Mesothelial cell of epicardium (in vitro differentiated cells): Measurements from ENCODE around the gene DCLK1. TPM values are rescaled to one million over a fixed set of nuclear protein-coding genes. Genes with fewer than 3 reads are reported as not detected.
A peak's percentile ranks its signal among the peaks of the same experiment; 100 is the strongest.

Source experiments
- DNase-seq, 2 experiments: peaks; one replicate each; pipeline ENCODE4 v3.0.0; 2021; ENCODE audit warnings: low spot score in 2 of 2; ENCODE audit not compliant: unreplicated experiment in 2 of 2
- H3K27ac Mint-ChIP-seq: 2 replicates; pipeline ENCODE4 v1.8.0; 2021; ENCODE audit warnings: mixed read lengths
- H3K27me3 Mint-ChIP-seq: 2 replicates; pipeline ENCODE4 v1.8.0; 2021; ENCODE audit warnings: low read depth, mixed read lengths
- H3K36me3 Mint-ChIP-seq: 2 replicates; pipeline ENCODE4 v1.8.0; 2021; ENCODE audit warnings: mixed read lengths
- H3K4me1 Mint-ChIP-seq: 2 replicates; pipeline ENCODE4 v1.8.0; 2021; ENCODE audit warnings: mixed read lengths
- H3K4me3 Mint-ChIP-seq: 2 replicates; pipeline ENCODE4 v1.8.0; 2021; ENCODE audit warnings: mild to moderate bottlenecking, moderate library complexity, mixed read lengths
- H3K9me3 Mint-ChIP-seq: 2 replicates; pipeline ENCODE4 v1.8.0; 2021; ENCODE audit warnings: mixed read lengths
- CTCF ChIP-seq: fragments of 200-600 bp; sonication (generic); IDR thresholded peaks from one replicate; pipeline ENCODE4 v1.5.0; 2021; ENCODE audit warnings: antibody characterized with exemption; ENCODE audit not compliant: unreplicated experiment
- total RNA-seq: library from RNA; stranded (reverse); gene quantifications from 3 replicates; pipeline ENCODE4 v1.2.1, GENCODE V29; 2021

The DCLK1 gene
- total RNA-seq, 1 donor from 2014 or later = 21.7 TPM

- DNase-seq = no peak
- H3K27ac Mint-ChIP-seq = peak overlapping the region; percentile 0
- TF ChIP-seq CTCF = no peak
- no peak overlapping the region for H3K4me3 Mint-ChIP-seq
- peaks cover 4% of the 10 kb centered on the region for H3K4me1 Mint-ChIP-seq
- no peaks in the 10 kb centered on the region for H3K27me3 Mint-ChIP-seq
- no peaks in the 10 kb centered on the region for H3K9me3 Mint-ChIP-seq
- H3K36me3 Mint-ChIP-seq = no peaks in the 10 kb centered on the region
Observed at GRCh38 chr13:35733827-35734226, 397.4 kb downstream of the DCLK1 start.

GRCh38 chr13:35732565-35732964, 398.6 kb downstream of the DCLK1 start:
- no peak for TF ChIP-seq CTCF
- Mint-ChIP-seq H3K27me3 (no peaks in the 10 kb centered on the region), H3K4me1 (peaks cover 4% of the 10 kb centered on the region), H3K27ac (no peak overlapping the region), H3K36me3 (no peaks in the 10 kb centered on the region), H3K4me3 (no peak overlapping the region), H3K9me3 (no peaks in the 10 kb centered on the region)
- no peak for DNase-seq

GRCh38 chr13:35731471-35731870, 399.7 kb downstream of the DCLK1 start:
- DNase-seq = no peak
- H3K27me3 Mint-ChIP-seq = no peaks in the 10 kb centered on the region
- no peak overlapping the region for H3K4me3 Mint-ChIP-seq
- peaks cover 4% of the 10 kb centered on the region for H3K4me1 Mint-ChIP-seq
- no peak for TF ChIP-seq CTCF
- no peaks in the 10 kb centered on the region for H3K36me3 Mint-ChIP-seq
- H3K9me3 Mint-ChIP-seq = no peaks in the 10 kb centered on the region
- H3K27ac Mint-ChIP-seq = no peak overlapping the region

DNA sequence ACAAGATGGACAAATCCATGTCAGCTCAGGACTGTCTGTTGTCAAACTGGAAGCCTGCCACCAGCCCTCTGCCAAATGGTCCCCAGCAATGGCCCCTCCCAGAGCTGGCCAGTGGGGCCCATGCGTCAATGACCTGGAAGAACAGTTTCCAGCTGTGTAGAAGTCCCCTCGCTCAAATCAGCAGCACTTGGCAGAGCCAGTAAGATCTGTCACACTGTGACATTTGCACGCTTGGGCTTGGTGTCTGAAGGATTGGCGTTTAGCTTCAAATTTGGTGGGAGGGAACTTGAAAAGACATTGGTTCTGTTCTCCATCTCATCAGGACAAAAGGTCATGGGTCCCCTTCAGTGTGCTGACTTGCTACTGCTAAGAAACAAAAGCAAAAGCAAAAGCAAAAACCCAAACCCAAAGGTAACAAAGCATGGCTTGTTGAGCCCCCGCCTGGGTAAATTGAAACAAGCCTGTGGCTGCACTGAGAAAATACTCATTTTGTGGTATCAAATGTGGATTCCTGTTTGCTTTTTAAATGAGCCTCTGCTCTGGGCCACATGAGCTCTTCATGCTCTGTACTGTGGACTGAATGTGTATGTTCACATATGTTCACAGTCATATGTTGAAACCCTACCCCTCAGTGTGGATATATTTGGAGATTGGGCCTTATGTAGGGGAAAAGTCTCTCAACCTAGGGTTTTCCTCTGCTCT, 401.1 kb downstream of the DCLK1 start:
- no peak overlapping the region for H3K4me3 Mint-ChIP-seq
- peaks cover 4% of the 10 kb centered on the region for H3K4me1 Mint-ChIP-seq
- H3K36me3 Mint-ChIP-seq = no peaks in the 10 kb centered on the region
- no peaks in the 10 kb centered on the region for H3K27me3 Mint-ChIP-seq
- no peak overlapping the region for H3K27ac Mint-ChIP-seq
- TF ChIP-seq CTCF = no peak
- peak in 1 of 2 experiments; percentile 25 for DNase-seq
- H3K9me3 Mint-ChIP-seq = no peaks in the 10 kb centered on the region

DNA sequence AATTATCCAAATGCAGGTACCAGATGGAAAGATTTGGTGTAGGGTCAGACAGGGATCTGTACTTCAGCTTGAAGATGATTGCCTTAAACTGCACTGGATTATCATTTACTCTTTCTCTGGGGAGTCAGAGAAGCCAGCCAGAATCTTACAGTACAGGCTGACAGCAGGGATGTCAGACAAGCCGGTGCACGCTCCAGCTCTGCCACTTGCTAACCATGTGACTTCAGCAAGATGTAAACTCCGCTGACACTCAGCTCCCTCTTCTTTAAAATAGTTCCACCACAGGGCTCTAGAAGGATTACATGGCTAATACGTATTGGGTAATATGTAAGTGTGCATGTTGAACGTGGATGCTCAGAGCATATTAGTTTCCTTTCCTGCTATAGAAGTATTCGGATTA, 403.3 kb downstream of the DCLK1 start:
- Mint-ChIP-seq H3K4me3 (no peak overlapping the region), H3K9me3 (no peaks in the 10 kb centered on the region), H3K27me3 (no peaks in the 10 kb centered on the region), H3K36me3 (no peaks in the 10 kb centered on the region), H3K4me1 (peaks cover 17% of the 10 kb centered on the region), H3K27ac (no peak overlapping the region)
- no peak for DNase-seq
- no peak for TF ChIP-seq CTCF
